HG03060 (cell line): Measurements from ENCODE around the gene CHMP5.

Experiments
- ATAC-seq: cut with Tn5 transposase; IDR thresholded peaks from one replicate; pipeline ENCODE4 v1.9.1; 2021; ENCODE audit warnings: low read depth, moderate number of reproducible peaks; ENCODE audit not compliant: unreplicated experiment

Gene CHMP5

GRCh38 chr9:33273266-33273971 is 8.6 kb downstream of the CHMP5 start:
- no peak for ATAC-seq

DNA sequence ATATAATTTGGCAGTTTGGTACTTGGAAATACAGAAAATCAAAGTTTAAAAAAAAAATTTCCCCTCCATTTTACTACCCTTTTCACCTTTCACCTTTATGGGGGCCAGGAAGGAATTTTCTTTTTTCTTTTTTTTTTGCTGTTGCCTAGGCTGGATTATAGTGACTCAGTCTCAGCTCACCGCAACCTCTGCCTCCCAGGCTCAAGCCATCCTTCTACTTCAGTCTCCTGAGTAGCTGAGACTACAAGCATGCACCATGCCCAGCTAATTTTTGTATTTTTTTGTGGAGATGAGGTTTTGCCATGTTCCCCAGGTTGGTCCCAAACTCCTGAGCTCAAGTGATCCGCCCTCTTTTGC is 9.1 kb downstream of the CHMP5 start:
- no peak for ATAC-seq

- no peak for ATAC-seq
Measured at GRCh38 chr9:33277484-33277883, 12.6 kb downstream of the CHMP5 start.

DNA sequence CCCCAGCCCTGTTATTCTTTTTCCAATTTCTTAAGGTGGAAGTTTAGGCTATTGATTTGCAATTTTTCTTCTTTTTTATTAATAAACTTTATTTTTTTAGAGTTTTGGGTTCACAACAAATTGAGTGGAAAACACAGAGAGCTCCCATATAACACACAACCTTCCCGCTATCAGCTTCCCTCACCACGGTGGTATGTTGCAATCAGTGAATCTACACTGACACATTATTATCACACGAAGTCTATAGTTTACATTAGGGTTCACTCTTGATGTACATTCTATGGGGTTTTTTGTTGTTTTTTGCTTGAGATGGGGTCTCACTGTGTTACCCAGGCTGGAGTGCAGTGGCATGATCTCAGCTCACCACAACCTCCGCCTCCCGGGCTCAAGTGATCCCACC is 20.7 kb downstream of the CHMP5 start:
- ATAC-seq, result no peak

GRCh38 chr9:33287087-33287490 is 22.2 kb downstream of the CHMP5 start:
- no peak for ATAC-seq

DNA sequence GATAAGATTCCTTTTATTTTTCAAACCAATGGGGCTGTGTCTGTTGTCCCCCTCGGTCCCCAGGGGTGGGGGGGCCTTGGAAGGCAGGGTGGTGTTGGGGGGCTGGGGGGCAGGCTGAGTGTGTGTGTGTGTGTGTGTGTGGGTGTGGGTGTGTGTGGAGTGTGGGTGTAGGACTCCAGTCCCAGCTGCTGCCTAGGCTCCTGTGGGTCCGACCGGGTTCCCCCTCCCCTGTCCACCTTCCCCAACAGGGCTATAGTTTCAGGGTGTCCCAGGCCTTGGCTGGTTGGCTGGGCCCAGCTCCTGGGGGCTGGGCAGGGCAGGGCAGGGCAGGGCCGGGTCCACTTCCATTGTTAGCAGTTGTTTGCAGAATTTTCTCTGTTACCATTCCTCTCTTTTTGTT is 23.4 kb downstream of the CHMP5 start:
- no peak for ATAC-seq

DNA sequence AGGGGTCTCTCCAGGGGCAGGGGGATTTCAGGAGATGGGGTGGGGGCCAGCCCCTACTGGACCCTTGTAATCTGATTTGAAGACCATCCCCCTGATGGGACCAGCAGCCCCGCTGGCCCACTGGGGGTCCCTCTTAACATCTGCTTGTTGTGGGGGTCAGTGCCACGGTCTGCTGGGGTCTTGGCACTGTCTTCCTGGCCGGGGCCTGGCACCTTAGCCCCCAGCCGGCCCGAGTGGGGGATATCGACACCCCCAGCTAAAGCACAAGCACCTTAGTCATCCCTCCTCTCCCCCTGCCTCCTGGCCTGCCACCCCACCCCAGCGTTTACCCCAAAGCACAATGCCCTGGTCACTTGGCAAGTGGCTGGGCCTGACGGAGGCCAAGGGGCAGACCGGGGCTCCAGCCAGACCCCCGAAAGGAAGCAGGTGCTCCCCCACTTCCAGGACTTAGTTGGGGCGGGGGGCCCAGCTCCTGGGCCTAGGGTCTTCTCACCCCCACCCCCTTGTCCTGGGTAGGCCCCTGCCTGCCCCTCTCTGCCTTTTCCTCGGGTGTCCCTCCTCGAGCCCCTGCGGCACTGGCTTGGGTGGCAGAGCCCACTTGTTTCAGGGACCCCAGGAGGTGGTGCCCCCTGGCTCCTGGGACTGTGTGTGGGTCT is 24.1 kb downstream of the CHMP5 start:
- no peak for ATAC-seq

- no peak for ATAC-seq
Measured at GRCh38 chr9:33289496-33289895, 24.6 kb downstream of the CHMP5 start.

- no peak for ATAC-seq
Measured at GRCh38 chr9:33289936-33290246, 25.0 kb downstream of the CHMP5 start.

DNA sequence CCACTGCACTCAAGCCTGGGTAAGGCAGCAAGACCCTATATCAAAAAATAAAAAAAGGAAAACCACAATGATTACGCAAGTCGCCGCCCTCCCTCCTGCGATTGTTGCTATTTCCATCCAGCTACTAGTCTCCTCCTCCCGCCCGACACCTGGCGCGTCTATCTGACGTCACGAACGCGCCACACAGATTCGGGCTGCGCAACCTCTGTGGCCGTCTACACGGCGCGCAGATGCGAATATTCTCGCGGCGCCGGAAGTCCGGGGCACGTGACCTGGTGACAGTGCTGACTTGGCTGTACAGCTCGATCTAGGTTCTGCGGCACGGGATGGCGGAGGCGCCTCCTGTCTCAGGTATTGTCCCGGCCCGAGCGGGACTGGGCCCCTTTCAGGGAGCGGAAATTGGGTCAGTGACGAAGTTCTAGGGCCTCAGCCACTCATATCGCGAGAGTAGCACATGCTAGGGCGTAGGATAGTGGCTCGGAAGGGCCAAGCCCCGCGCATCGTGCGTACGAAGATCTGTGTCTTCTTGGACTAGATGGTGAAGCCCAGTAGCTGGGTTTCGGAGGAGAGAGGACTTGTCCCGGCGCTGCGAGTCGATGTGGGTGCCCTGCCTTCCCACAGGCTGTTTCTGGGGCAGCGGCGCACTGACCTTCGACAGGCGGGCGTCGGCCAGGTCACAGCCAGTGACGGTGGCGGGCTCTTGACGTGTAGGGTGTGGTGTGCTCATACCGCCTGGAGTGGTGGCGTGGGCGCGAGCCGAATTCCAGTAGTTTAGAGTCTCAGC is 25.6 kb downstream of the CHMP5 start, which contains the start of gene NFX1:
Gene NFX1 (plus strand): TSS at position 270 of the 784 bp plus-strand sequence. CDS start 57 bp downstream, at position 327.
- ATAC-seq, result peak; percentile 92

DNA sequence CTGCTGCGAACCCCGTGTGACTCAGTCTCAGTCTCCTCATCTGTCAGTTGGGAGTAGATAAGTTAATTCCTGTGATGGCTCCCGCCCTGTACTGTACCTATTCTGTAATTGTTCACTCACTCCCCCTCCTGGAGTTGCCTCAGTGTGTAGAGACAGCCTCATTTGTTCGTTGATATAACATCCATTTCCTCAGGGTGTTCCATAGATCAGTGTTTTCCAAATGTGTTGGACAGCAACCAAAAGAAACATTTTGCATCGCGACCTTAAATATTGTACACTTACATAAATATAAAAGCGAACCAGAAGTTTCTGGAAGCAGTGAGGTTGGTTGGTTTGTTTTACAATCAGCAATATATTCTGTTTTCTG is 26.2 kb downstream of the CHMP5 start:
- no peak for ATAC-seq

- ATAC-seq, result no peak
Measured at GRCh38 chr9:33291901-33292300, 27.1 kb downstream of the CHMP5 start.

DNA sequence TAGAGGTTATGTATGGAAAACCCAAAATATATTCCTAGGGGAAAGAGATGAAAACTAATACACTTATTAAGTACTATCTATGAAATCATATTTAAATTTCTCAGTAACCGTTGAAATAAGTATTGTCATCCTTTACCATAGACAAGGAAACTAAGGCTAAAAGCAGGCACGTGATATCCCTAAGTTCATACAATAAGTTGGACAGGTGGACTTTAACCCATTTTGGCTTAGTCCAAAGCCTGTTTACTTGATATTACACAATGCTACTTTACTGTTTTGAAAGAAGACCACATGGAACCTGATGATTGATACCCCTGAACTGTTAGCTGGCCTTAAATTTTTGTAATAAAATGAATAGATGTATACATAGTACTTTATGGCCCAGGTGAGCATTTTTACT is 28.9 kb downstream of the CHMP5 start:
- ATAC-seq, result no peak

- no peak for ATAC-seq
Measured at GRCh38 chr9:33294670-33295432, 30.0 kb downstream of the CHMP5 start.

DNA sequence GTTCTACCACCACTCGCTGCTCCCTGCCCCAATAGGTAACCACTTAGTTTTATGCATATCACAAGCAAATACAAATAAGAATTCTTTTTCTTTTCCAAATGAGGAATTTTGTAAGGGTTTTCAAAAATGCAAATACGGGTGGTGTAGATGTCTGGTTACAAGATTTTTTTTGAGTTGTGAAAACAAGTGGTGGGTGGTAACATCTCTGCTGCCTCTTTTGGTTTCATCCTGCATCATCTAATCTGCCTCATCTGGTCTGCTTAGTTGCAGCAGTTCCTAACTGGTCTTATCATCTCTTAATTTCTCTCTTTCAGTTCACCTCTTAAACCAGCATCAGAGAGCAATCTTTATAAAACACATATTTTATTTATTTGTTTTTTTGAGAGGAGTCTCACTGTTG is 30.7 kb downstream of the CHMP5 start:
- no peak for ATAC-seq

DNA sequence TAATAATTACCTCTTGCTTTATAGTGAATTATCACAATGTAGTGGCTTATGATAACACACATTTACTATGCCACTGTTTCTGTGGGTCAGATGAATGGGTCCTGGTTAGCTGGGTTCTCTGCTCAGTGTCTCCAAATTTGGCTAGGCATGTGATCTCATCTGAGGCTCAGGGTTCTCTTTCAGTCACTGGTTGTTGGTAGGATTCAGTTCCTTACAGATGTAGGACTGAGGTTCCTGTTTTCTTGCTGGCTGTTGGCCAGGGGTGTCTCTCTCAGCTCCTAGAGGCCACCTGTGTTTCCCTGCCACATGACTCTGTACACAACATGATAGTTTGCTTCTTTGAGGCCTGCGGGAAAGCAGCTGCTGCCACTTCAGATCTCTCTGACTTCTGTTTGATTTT is 32.6 kb downstream of the CHMP5 start:
- peak; percentile 93 for ATAC-seq

- ATAC-seq, result no peak
Measured at GRCh38 chr9:33300546-33300945, 35.7 kb downstream of the CHMP5 start.

DNA sequence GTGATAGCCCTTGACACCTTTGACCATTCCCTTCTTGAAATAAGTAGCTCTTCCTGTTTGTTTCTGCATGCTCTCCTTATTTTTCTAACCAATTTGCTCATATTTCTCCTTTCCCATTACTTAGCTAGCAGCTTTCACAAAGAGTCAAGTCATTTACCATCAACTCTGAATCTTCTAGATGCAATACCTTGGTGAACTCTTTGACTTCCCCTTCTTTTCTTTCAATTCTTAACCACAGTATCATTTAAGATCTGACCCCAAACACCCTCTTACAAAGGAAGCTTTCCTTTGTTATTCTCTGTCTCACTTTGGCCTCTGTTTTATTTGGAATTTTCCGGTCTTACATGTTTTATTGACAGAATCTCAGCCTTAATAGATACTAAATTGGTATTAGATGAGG is 39.5 kb downstream of the CHMP5 start:
- ATAC-seq, result no peak

GRCh38 chr9:33306037-33306436 is 41.2 kb downstream of the CHMP5 start:
- ATAC-seq, result no peak

- ATAC-seq, result no peak
Measured at GRCh38 chr9:33307067-33307466, 42.2 kb downstream of the CHMP5 start.

DNA sequence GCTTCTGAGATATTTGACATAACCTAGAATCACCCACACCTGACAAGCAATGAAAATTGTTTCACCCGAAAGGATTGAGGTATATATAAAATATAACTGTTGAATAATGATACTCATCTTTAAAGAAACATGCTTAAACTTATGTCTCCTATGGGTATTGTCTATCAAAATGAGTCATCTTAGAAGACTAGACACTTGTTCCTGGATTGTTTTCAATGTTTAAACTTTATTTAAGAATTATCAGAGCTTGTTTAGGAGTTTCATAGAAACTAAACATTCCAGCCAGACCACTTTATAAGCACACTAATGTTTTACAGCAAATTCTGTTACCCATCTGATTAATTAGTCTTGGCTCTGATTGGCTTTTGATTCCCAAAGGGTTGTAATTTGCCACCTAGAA is 45.1 kb downstream of the CHMP5 start:
- no peak for ATAC-seq
